ENCODE results near the gene DBP.
"Not testable (repeated sequence)": the region's sequence is repeated elsewhere in the genome, so short reads cannot be mapped to it uniquely, and the experiment has no call there.

The DBP gene, protein sequence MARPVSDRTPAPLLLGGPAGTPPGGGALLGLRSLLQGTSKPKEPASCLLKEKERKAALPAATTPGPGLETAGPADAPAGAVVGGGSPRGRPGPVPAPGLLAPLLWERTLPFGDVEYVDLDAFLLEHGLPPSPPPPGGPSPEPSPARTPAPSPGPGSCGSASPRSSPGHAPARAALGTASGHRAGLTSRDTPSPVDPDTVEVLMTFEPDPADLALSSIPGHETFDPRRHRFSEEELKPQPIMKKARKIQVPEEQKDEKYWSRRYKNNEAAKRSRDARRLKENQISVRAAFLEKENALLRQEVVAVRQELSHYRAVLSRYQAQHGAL

DNA sequence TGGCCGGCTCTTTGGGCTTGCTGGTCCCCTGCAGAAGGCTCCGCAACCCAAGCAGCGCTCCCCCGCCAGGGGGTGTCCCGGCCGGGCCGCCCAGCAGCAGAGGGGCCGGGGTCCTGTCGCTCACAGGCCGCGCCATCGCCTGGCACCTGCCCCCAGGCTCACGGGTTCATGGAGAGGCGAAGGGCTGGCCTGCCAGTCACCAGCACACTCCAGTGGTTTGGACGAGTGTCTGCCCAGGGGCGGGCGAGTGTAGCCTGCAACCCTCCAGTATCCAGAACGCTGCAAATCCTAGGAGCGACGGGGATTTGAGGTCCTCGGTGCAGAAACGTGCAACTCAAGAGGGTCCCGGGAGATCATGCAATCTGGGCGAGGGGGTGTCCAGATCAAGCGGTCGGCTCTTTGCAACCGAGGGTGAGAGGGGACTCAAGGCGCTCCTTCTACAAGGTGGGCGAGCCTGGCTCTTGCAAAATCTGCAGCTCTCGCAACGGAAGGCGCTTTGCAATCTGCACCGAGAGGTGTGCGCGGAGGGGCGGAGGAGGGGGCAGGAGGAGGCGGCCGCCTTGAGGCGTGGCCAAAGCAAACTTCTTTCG lies at the start of gene DBP:
Gene DBP (minus strand): TSS at position 521 of the 590 bp plus-strand sequence. CDS start 385 bp downstream, at position 136.
- DNase-seq: peak; percentile 65

DNA sequence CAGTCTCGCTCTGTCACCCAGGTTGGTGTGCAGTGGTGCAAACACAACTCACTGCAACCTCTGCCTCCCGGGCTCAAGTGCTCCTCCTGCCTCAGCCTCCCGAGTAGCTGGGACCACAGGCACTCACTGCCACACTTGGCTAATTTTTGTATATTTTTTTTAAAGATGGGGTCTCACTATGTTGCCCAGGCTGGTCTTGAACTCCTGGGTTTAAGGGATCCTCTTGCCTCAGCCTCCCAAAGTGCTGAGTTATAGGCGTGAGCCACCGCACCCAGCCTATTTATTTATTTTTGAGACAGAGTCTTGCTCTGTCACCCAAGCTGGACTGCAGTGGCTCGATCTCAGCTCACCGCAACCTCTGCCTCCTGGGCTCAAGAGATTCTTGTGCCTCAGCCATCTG lies 49.5 kb upstream of the DBP start:
- DNase-seq: not testable (repeated sequence)

DNA sequence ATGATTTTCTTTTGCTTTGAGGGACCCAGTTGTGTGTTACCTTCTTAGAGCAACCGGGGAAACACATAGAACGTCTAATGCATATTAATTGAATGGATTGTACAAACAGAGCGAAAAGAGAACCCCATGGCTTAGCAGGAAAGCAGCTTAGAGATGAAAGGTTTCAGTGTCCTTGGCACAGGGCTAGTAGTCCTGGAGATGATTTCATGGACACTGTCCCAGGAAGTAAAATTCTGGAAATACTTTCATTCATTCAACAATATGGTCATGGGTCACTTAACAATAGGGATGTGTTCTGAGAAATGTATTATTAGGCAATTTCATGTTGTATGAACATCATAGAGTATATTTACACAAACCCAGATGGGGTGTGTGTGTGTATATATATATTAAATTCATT lies 48.9 kb upstream of the DBP start:
- no peak for DNase-seq

DNA sequence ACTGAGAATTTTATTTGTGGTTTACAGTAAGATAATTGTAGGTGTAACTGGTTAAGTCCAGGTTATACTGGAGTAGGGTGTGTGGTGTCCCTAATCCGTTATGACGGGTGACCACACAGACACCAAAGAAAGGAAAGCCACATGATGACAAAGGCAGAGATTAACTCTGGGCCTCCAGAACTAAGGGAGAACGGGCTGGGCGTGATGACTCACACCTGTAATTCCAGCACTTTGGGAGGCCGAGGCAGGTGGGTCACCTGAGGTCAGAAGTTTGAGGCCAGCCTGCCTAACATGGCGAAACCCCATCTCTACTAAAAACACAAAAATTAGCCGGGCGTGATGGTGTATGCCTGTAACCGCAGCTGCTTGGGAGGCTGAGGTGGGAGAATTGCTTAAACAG lies 48.4 kb upstream of the DBP start:
- no peak for DNase-seq

DNA sequence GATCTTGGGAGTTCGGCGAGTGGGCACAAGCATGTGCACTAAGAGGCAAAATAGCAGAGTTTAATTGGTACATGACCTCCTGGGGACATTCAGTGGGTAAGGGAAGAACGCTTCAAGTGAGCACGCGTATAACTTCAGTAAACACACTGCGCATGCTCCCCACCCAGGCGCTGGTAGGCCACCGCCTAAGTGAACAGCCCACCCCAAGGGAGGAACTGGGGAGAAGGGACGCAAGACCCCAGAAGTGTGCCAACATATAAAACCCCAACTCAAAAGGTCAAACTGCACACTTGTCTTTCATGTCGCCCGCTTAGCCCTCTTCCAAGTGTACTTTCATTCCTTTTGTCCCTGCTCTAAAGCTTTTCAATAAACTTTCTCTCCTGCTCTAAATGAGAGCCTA lies 46.2 kb upstream of the DBP start:
- no peak for DNase-seq

DNA sequence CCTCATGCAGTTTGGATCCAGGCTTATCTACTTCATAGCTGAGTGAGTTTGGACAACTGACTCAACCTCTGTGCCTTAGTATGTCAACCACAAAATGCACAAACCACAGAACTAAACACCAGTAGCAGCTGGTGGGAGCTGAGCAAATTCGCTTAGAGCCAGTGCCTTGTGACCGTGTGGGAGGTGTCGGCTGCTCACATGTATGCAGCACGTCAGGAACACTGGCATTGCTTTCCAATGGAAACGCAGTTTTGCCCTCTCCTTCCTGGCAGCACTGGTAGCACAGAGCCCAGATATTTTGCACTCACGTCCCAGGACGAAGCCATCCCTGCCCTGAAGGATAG lies 43.9 kb upstream of the DBP start:
- DNase-seq: peak; percentile 2

DNA sequence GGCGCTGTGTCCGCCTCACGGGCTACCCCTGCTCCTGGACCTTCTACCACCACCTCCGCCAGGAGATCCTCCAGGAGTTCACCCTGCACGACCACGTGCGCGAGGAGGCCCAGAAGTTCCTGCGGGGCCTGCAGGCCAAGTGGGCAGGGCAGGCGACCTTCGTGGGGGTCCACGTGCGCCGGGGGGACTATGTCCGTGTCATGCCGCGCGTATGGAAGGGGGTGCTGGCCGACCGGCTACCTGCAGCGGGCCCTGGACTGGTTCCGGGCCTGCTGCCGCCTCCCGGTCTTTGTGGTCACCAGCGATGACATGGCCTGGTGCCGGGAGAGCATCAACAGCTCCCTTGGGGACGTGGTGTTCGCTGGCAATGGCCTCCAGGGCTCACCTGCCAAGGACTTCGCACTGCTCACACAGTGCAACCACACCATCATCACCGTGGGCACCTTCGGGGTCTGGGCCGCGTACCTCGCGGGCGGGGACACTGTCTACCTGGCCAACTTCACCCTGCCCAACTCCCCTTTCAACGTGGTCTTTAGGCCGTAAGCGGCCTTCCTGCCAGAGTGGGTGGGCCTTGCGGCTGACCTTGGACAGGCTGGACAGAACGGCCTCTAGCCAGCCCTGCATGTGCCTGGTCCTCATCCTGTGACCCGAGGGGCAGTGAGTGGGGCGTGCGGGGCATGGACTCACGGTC lies 43.4 kb upstream of the DBP start:
- DNase-seq: no peak

DNA sequence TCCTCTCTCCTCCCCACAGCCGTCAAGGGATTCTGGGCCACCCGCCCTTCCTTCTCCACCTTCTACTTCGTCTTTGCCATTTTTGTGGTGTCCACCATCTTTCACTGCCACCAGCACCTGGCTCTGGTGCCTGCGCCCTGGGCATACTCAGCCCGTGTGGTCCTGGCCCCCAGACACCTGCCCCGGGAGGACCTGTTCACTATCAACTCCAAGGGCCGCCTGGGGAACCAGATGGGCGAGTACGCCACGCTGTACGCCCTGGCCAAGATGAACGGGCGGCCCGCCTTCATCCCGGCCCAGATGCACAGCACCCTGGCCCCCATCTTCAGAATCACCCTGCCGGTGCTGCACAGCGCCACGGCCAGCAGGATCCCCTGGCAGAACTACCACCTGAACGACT lies 42.8 kb upstream of the DBP start:
- not testable (repeated sequence) for DNase-seq

DNA sequence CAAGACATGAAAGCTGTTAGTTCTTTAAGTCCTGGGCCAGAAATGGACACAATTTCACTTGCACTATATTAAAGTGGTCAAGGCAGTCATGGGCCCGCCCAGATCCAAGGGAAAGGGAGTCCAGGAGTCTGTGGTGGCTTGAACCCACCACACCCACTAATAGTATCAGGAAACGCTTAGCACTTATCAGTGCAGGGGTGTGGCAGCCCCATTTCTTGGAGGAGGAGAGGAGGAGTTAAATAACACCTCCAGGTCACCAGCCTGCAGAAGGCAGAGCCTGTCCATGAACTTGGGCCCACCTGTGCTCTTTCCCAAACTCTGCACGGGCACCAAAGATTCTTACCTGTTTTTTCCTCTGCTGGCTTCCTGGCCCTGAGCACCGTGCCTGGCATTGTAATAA lies 41.0 kb upstream of the DBP start:
- DNase-seq: no peak

DNA sequence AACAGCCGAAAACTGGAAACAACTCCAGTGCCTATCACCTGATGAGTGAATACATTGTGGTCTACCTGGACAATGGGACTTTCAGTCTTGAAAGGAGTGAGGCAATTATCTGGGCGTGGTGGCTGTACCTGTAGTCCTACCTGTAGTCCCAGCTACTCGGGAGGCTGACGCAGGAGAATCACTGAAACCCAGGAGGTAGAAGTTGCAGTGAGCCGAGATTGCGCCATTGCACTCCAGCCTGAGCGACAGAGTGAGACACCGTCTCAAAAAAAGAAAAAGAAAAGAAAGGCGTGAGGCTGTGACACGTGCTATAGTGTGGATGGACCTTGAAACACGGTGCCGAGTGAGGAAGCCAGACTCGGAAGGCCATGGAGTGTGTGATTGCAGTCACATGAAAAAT lies 39.7 kb upstream of the DBP start:
- DNase-seq: no peak

DNA sequence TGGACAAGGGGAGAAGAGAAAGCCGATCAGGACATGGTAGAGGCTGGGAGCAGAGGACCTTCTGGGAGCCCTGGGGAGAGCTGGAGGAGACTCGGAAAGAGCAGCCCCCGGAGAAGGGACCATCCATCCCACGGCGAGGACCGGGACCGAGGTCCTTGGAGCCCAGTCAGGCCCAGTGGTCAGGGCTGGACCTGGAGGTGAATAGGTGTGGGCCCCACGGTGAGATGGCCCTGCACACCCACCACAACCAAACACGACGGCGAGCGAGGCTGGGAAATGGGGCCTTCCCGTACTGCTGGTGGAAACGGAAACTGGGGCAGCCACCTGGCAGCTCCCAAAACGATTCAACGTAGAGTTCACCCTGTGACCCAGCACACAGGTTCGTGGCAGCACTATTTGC lies 39.3 kb upstream of the DBP start:
- DNase-seq: no peak

DNA sequence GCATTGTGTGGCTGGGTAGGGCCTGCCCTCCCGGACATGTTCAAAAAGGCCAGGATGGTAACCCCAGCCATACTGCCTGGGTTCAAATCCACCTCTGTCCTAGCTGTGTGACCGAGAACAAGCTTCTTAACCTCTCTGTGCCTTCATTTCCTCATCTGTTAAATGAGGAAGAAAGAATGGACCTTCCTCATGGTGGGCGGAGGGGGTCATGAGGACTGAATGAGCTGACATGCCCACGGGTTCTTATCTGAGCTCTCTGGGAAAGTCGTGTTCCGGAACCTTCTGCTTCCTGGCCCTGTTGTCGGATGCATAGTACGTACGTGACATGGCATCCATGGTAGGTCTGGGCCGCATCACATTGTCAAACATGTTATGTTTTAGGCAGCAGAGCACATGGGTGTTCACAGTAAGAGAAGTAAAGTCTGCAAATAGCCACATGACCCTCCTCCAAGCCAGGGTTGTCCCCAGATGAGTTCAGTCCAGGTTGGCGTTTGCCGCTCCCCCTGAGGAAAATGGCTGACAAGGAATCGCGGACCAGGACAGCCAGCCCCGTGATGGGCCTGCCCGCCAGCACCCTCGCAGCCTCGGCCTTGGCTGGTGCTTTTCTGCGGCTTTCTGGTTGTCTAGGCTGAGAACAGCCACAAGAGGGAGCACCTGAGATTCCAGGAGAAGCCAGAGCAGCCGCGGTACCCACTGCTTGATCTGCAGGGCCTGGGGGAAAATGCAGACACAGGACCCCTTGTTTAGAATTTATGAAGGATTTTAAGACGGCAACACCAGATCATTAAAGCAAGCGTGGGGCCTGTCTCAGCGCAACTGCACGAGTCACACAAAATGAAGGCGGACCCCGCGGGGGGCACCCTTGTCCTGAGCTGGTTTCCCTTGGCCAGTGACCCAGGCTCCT lies 38.0 kb upstream of the DBP start:
- DNase-seq: peak; percentile 2

DNA sequence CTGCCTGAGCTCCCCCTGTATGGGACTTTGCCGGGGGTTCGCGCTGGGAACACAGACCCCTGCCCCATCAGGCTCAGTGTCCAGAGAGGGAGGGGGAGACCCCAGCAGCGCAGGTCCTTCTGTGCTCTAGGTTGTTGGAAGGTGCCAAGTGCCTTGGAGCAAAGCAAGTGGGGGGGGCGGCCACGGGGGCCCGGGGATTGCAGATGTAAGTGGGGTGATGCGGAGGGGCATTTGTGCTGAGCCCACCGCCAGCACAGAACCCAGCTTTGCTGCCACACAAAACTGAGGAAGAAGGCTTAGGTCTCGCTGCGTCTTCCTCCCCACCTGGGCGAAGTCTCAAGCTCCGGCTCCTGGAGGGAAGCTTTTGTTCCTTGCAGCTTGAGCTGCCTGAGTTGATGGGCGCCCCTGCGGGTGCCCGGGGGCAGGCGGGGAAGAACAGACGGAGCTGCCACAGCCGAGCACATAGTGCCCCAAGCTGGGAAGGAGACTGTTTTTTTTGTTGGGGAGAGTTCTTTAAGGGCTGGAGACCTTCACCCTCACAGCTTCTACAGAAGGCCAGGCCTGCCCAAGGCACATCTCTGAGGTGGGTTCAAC lies 37.1 kb upstream of the DBP start:
- no peak for DNase-seq

DNA sequence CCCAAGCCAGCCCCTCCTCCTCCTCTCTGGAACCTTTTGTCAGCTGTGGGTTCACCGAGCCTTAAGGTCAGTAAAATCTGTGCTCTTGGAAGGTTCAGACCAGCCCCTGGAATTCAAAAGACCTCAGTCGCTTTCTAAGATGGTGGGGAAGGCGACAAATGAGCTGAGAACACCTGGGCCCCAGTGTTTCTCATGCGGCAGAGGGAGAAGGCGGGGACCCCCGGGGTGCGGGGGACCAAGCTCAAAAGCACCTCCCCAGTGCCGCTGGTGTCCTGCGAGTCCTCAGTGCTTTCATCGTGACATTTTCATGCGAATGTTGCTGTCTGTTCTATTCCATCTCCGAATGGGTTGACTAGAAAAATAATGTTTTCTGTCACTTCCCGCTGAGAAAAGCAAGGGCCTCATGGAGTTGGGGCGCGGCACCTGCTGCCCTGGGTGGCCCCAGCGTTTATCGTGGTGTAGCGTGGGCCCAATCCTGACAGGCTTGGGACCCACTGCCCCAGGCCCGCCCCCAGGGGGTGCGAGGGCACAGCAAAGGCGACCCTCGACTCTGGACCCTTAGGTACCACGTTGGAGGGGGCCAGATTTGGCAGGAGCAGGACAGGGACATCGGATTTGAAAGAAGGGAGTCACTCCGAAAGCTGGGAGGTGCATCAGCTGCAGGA lies 36.4 kb upstream of the DBP start:
- DNase-seq: no peak

DNA sequence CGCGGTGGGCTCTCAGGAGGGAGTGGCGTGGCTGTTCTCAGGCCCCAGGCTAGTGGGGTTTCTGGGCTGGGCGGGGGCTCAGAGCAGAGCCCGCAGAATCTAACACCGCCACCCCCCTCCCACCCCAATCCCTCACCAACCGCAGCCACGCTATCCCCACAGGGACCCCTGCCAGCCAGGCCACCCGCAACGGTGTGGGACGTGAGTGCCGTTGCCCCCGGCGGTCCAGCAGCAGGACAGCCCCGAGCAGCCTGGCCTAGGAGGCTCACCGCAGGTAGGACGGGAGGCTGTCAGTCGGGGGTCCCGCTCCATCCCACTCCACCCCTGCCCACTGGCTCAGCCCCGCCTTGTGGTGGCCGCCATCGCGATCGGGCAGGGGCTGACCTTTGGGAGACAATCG lies 35.8 kb upstream of the DBP start, which contains the start of gene NTN5:
Gene NTN5 (minus strand): TSS at position 24 of the 400 bp plus-strand sequence. CDS start 2,031 bp downstream, outside the sequence.
- DNase-seq: no peak

DNA sequence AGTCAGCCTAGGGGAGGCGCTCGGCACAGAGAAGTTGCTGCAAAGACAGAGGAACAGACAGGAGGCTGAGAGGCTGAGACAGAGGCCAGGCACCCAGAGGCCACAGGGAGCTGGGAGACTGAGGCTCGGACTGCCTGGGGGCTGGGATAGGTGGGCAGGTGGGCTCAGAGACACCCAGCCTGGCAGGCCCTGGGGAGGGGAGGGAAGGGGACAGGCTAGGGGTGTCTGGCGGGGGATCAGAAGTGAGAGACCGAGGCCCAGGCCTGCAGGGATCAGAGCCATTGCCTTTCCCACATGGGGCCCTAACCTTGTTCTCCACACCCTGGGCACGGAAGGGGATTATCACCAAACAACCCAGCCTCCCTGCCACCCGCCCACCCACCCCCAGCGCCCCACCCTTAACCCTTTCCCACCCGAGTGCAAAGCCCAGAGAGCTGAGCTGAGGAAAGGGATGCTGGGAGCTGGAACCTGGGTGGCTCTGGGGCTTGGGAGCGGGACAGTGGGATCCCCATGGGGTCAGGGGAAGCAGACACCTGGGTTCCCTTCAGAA lies 34.3 kb upstream of the DBP start:
- no peak for DNase-seq

DNA sequence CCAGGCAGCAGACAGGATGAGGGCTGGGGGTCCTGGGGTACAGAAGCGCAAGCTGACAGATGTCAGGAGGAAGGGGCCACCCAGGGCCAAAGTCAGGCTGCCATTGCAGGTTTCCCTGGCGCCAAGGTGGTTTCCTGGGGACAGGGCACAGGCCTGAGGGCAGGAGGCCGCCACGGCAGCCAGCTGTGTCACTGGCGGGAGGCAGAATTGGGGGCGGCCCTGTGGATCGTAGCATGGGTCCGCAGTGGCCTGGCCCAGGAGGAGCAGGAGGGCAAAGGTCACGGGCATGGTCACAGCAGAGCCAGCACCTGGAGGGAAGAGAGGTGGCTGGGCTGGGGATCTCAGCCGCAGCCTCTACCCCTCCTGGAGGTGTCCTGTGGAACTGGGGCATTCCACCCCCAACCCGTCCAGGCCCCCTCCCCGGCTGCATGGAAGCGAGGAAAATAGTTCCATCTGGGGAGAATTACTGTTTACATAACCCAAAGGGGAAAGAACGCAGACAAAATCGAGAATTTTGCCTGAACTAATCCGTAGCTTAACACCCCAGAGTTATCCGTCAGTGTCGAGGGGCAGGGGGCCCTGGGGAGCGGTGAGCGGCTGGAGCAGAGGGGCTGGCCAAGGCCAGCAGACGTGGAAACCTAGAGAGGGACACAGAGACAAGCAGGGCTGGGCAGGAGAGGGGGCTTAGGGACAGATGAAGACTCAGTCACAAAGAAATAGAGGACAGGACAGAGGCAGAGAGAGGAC lies 33.7 kb upstream of the DBP start:
- no peak for DNase-seq

DNA sequence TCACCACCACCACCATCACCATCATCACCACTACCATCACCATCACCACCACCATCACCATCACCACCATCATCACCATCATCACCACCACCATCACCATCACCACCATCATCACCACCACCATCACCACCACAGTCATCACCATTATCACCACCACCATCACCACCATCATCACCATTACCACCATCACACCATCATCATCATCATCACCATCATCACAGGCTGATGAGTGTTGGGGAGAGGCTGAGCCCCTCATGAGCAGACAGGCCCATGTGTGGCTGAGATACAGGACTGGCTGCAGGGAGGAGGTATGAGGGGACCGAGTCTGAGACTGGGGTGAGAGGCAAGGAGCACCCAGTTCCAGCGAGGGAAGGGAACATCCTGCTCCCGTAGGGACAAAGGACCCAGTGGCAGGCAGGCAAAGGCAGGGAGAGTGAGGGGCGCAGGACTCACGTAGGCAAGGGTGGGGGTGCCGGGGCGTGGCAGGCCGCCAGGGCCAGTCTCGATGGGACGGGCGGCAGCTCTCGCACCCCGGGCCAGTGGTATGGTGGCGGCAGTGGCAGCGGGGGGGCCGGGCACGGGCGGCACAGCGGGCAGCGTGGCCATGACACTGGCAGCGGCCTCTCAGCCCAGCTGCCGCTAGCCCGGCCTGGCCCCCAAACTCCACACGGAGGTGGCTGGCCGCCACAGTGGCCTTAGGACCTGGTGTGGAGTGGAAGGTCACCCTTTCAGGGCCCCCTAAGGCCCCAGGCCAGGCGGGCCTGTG lies 32.9 kb upstream of the DBP start:
- DNase-seq: no peak

DNA sequence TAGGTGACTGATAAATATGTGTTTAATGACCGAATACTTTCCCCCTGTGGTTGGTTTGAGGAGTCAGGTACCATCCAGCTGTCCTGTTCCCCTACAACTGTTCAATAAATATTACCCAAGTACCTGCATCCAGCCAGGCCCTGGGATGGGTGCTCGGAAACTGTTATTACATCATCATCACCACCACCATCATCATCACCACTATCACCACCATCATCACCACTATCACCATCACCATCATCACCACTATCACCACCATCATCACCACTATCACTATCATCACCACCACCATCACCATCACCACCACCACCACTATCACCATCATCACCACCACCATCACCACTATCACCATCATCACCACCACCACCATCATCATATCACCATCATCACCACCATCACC lies 31.6 kb upstream of the DBP start:
- DNase-seq: no peak

DNA sequence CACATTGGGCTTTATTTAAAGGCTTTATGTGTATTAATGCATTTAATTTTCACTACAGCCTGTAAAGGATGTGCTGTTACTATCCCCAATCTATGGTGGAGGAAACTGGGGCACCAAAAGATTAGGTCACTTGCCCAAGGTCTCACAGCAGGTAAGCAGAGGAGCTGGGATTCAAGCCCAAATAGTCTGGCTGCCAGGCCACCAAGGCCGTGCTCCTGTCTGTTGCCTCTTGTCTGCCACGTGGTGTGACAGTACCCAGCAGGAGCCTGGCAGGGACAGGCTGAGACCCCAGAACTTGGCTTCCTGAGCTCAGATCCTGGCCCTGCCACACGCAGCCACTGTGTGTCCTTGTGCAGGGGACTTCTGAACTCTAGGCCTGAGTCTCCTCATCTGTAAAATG lies 31.2 kb upstream of the DBP start:
- no peak for DNase-seq

All from GF-D8 (cell line).